ENCODE results near the gene PREX1. TPM values are rescaled to one million over a fixed set of nuclear protein-coding genes. Genes with fewer than 3 reads are reported as not detected.

The PREX1 gene
- total RNA-seq, 1 donor from 2014 or later = 235 TPM

GRCh38 chr20:48676795-48677460 lies 150.9 kb downstream of the PREX1 start:
- Mint-ChIP-seq H3K36me3 (ENCODE audit: unreplicated experiment) (peaks cover 13% of the 10 kb centered on the region), H3K4me1 (ENCODE audit: low read depth, unreplicated experiment) (peaks cover 21% of the 10 kb centered on the region), H3K27me3 (ENCODE audit: unreplicated experiment) (peaks cover 20% of the 10 kb centered on the region), H3K27ac (ENCODE audit: unreplicated experiment) (no peak overlapping the region), H3K4me3 (ENCODE audit: unreplicated experiment) (no peak overlapping the region), H3K9me3 (ENCODE audit: unreplicated experiment) (peaks cover 19% of the 10 kb centered on the region)
- TF ChIP-seq, protein P1, sequence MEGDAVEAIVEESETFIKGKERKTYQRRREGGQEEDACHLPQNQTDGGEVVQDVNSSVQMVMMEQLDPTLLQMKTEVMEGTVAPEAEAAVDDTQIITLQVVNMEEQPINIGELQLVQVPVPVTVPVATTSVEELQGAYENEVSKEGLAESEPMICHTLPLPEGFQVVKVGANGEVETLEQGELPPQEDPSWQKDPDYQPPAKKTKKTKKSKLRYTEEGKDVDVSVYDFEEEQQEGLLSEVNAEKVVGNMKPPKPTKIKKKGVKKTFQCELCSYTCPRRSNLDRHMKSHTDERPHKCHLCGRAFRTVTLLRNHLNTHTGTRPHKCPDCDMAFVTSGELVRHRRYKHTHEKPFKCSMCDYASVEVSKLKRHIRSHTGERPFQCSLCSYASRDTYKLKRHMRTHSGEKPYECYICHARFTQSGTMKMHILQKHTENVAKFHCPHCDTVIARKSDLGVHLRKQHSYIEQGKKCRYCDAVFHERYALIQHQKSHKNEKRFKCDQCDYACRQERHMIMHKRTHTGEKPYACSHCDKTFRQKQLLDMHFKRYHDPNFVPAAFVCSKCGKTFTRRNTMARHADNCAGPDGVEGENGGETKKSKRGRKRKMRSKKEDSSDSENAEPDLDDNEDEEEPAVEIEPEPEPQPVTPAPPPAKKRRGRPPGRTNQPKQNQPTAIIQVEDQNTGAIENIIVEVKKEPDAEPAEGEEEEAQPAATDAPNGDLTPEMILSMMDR (IDR thresholded peaks at IDR 0.05; ENCODE audit: partially characterized antibody, unreplicated experiment) = no peak
- DNase-seq = peak; percentile 52

DNA sequence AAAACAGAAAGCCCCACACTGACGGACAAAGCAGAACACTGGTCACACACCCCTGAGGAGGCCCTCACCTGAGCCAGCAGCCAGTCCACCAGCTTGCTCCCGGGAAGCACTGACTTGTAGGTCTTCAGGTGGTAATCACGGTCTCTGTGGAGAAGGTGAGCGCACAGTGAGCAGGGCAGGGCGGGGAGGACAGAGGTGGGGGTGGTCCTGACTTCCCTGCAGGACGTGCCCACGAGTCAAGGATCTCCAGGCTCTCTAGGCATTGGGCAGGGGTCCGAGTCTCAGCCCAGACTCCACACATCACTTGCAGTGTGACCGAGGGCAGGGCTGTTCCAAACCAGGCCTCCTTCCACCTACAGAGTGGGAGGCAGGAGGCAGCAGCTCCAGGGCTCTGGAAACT lies 151.7 kb downstream of the PREX1 start:
- peaks cover 25% of the 10 kb centered on the region for H3K27me3 Mint-ChIP-seq (ENCODE audit: unreplicated experiment)
- H3K4me1 Mint-ChIP-seq (ENCODE audit: low read depth, unreplicated experiment) = peaks cover 21% of the 10 kb centered on the region
- DNase-seq = no peak
- H3K27ac Mint-ChIP-seq (ENCODE audit: unreplicated experiment) = no peak overlapping the region
- peaks cover 18% of the 10 kb centered on the region for H3K36me3 Mint-ChIP-seq (ENCODE audit: unreplicated experiment)
- H3K9me3 Mint-ChIP-seq (ENCODE audit: unreplicated experiment) = peaks cover 24% of the 10 kb centered on the region
- peak overlapping the region; percentile 20 for H3K4me3 Mint-ChIP-seq (ENCODE audit: unreplicated experiment)
- TF ChIP-seq, protein P1 (IDR thresholded peaks at IDR 0.05; ENCODE audit: partially characterized antibody, unreplicated experiment) = no peak

- Mint-ChIP-seq H3K27me3 (ENCODE audit: unreplicated experiment) (peaks cover 30% of the 10 kb centered on the region), H3K36me3 (ENCODE audit: unreplicated experiment) (peaks cover 20% of the 10 kb centered on the region), H3K4me3 (ENCODE audit: unreplicated experiment) (no peak overlapping the region), H3K27ac (ENCODE audit: unreplicated experiment) (no peak overlapping the region), H3K4me1 (ENCODE audit: low read depth, unreplicated experiment) (peaks cover 21% of the 10 kb centered on the region), H3K9me3 (ENCODE audit: unreplicated experiment) (peaks cover 25% of the 10 kb centered on the region)
- TF ChIP-seq, protein P1 (IDR thresholded peaks at IDR 0.05; ENCODE audit: partially characterized antibody, unreplicated experiment) = no peak
- DNase-seq = no peak
Observed at GRCh38 chr20:48674461-48674860, 153.3 kb downstream of the PREX1 start.

DNA sequence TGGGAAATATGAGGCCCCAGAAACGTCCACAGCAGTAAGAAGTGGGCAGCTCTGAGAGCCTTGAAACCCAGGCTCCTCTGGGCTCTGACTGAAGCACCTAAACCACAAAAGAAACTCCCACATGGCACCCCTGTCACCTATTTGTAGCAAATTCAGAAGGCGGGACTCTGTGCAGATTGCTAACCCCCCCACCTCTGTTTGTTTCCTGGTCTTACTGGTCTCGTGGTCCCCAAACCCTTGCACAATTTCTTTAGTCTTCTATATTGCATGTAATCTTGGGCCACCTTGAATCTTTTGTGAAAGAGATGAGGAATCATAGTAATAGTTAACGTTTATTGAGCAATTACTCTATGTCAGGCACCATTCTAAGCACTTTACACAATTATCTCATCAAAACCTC lies 154.3 kb downstream of the PREX1 start:
- Mint-ChIP-seq H3K9me3 (ENCODE audit: unreplicated experiment) (peaks cover 27% of the 10 kb centered on the region), H3K36me3 (ENCODE audit: unreplicated experiment) (peaks cover 15% of the 10 kb centered on the region), H3K27ac (ENCODE audit: unreplicated experiment) (no peak overlapping the region), H3K27me3 (ENCODE audit: unreplicated experiment) (peaks cover 31% of the 10 kb centered on the region), H3K4me3 (ENCODE audit: unreplicated experiment) (no peak overlapping the region), H3K4me1 (ENCODE audit: low read depth, unreplicated experiment) (peaks cover 23% of the 10 kb centered on the region)
- DNase-seq = no peak
- TF ChIP-seq, protein P1 (IDR thresholded peaks at IDR 0.05; ENCODE audit: partially characterized antibody, unreplicated experiment) = no peak

GRCh38 chr20:48672324-48672723 lies 155.5 kb downstream of the PREX1 start:
- peaks cover 31% of the 10 kb centered on the region for H3K9me3 Mint-ChIP-seq (ENCODE audit: unreplicated experiment)
- peak overlapping the region; percentile 49 for H3K27ac Mint-ChIP-seq (ENCODE audit: unreplicated experiment)
- TF ChIP-seq, protein P1 (IDR thresholded peaks at IDR 0.05; ENCODE audit: partially characterized antibody, unreplicated experiment) = no peak
- H3K36me3 Mint-ChIP-seq (ENCODE audit: unreplicated experiment) = peaks cover 15% of the 10 kb centered on the region
- no peak overlapping the region for H3K4me3 Mint-ChIP-seq (ENCODE audit: unreplicated experiment)
- DNase-seq = no peak
- H3K4me1 Mint-ChIP-seq (ENCODE audit: low read depth, unreplicated experiment) = peaks cover 29% of the 10 kb centered on the region
- peaks cover 33% of the 10 kb centered on the region for H3K27me3 Mint-ChIP-seq (ENCODE audit: unreplicated experiment)
